Type B pancreatic cell (in vitro differentiated cells): ENCODE measurements around the gene NUP98. TPM values are rescaled to one million over a fixed set of nuclear protein-coding genes. Genes with fewer than 3 reads are reported as not detected.
A peak's percentile ranks its signal among the peaks of the same experiment; 100 is the strongest.

Experiments
- DNase-seq: peaks from one replicate; pipeline ENCODE4 v3.0.0; 2021; ENCODE audit warnings: mixed read lengths; ENCODE audit not compliant: unreplicated experiment; ENCODE audit errors: extremely low spot score
- H3K27ac Mint-ChIP-seq: 2 replicates; pipeline ENCODE4 v1.8.0; 2021; ENCODE audit warnings: mild to moderate bottlenecking, mixed read lengths
- H3K27me3 Mint-ChIP-seq: 2 replicates; pipeline ENCODE4 v1.8.0; 2021; ENCODE audit warnings: mixed read lengths
- H3K36me3 Mint-ChIP-seq: 2 replicates; pipeline ENCODE4 v1.8.0; 2021; ENCODE audit warnings: mixed read lengths
- H3K4me1 Mint-ChIP-seq: one replicate; pipeline ENCODE4 v1.8.0; 2021; ENCODE audit warnings: mixed read lengths; ENCODE audit not compliant: unreplicated experiment
- H3K4me3 Mint-ChIP-seq: 2 replicates; pipeline ENCODE4 v1.8.0; 2021; ENCODE audit warnings: mild to moderate bottlenecking, mixed read lengths
- H3K9me3 Mint-ChIP-seq: 2 replicates; pipeline ENCODE4 v1.8.0; 2021; ENCODE audit warnings: mixed read lengths
- total RNA-seq: library from RNA; stranded (reverse); gene quantifications from 2 replicates; pipeline ENCODE4 v1.2.1, GENCODE V29; 2021; ENCODE audit warnings: low replicate concordance
- TF ChIP-seq, protein P1 (sequence below): fragments of 200-600 bp; sonication (generic); conservative IDR thresholded peaks from 2 replicates; pipeline ENCODE4 v1.5.0; 2021; ENCODE audit warnings: antibody characterized with exemption, mild to moderate bottlenecking

NUP98 gene
- total RNA-seq, 1 donor from 2014 or later: 74.6 TPM

DNA sequence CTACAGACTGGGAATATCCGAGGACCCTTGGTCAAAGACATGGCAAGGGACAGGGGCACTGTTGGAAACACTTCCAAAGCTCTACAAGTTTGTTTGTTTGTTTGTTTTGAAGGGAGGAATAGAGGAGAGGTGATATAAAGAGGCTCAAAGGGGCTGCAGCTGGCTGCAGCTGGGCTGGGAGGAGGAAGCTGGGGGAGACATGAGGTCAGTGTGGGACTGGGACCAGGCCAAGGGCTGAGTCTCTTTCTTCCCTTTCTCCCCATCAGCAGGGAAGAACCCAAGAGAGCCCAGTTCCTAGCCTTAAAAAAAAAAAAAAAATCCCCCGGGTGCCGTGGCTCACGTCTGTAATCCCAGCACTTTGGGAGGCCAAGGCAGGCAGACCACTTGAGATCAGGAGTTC is 38.4 kb upstream of the NUP98 start:
- DNase-seq: no peak
- H3K4me1 Mint-ChIP-seq: peaks cover 37% of the 10 kb centered on the region
- no peak overlapping the region for H3K4me3 Mint-ChIP-seq
- H3K27ac Mint-ChIP-seq: peak overlapping the region; percentile 26
- no peaks in the 10 kb centered on the region for H3K9me3 Mint-ChIP-seq
- TF ChIP-seq, protein P1, sequence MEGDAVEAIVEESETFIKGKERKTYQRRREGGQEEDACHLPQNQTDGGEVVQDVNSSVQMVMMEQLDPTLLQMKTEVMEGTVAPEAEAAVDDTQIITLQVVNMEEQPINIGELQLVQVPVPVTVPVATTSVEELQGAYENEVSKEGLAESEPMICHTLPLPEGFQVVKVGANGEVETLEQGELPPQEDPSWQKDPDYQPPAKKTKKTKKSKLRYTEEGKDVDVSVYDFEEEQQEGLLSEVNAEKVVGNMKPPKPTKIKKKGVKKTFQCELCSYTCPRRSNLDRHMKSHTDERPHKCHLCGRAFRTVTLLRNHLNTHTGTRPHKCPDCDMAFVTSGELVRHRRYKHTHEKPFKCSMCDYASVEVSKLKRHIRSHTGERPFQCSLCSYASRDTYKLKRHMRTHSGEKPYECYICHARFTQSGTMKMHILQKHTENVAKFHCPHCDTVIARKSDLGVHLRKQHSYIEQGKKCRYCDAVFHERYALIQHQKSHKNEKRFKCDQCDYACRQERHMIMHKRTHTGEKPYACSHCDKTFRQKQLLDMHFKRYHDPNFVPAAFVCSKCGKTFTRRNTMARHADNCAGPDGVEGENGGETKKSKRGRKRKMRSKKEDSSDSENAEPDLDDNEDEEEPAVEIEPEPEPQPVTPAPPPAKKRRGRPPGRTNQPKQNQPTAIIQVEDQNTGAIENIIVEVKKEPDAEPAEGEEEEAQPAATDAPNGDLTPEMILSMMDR: no peak
- peaks cover 16% of the 10 kb centered on the region for H3K36me3 Mint-ChIP-seq
- no peaks in the 10 kb centered on the region for H3K27me3 Mint-ChIP-seq

DNA sequence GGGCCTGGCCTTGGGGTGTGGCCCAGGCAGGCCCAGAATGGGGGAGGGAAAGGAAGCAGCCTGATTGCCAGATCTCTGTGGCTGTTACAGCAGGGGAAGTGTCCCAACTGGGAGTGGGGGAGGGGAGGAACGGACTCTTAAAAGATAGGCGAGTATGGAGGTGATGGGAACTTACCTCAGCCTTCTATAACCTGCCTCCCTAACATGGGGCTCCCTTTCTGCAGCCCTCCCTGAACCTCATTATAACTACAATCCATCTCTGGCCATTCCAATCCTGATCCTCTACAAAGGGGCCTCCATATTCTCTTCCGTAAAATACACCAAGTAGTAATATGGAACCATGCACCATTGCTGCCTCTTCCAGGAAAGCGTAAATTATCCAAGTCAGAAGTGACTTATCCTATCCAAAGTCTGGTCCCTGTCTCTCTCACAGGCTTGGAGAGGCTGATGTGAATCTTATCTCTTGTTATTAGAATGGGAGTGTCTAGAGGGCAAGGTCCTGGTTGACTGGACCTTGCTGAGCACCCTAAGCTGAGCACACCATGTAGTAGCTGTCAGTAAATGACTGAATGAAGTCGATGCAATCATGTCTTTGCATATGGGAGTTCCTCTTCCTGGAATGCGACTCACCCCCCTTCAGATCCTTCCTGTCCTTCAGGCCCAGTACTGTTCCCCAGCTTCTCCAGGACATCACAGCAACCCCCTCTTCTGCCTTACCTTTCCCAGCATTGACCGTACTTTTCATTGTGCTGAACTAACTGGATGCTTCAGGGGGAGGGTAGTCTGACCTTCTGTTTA is 37.5 kb upstream of the NUP98 start:
- TF ChIP-seq, protein P1: no peak
- DNase-seq: no peak
- peak overlapping the region; percentile 26 for H3K27ac Mint-ChIP-seq
- H3K4me1 Mint-ChIP-seq: peaks cover 34% of the 10 kb centered on the region
- no peaks in the 10 kb centered on the region for H3K27me3 Mint-ChIP-seq
- H3K4me3 Mint-ChIP-seq: no peak overlapping the region
- no peaks in the 10 kb centered on the region for H3K9me3 Mint-ChIP-seq
- peaks cover 17% of the 10 kb centered on the region for H3K36me3 Mint-ChIP-seq

- H3K4me3 Mint-ChIP-seq: no peak overlapping the region
- H3K36me3 Mint-ChIP-seq: peaks cover 17% of the 10 kb centered on the region
- DNase-seq: no peak
- no peaks in the 10 kb centered on the region for H3K9me3 Mint-ChIP-seq
- peaks cover 29% of the 10 kb centered on the region for H3K4me1 Mint-ChIP-seq
- no peak overlapping the region for H3K27ac Mint-ChIP-seq
- no peaks in the 10 kb centered on the region for H3K27me3 Mint-ChIP-seq
- TF ChIP-seq, protein P1: no peak
Measured at GRCh38 chr11:3834349-3834663, 37.0 kb upstream of the NUP98 start.

GRCh38 chr11:3833449-3833848 is 36.1 kb upstream of the NUP98 start:
- TF ChIP-seq, protein P1: no peak
- H3K4me1 Mint-ChIP-seq: peaks cover 25% of the 10 kb centered on the region
- peaks cover 17% of the 10 kb centered on the region for H3K36me3 Mint-ChIP-seq
- no peak overlapping the region for H3K4me3 Mint-ChIP-seq
- H3K27me3 Mint-ChIP-seq: no peaks in the 10 kb centered on the region
- H3K27ac Mint-ChIP-seq: no peak overlapping the region
- DNase-seq: no peak
- H3K9me3 Mint-ChIP-seq: no peaks in the 10 kb centered on the region

DNA sequence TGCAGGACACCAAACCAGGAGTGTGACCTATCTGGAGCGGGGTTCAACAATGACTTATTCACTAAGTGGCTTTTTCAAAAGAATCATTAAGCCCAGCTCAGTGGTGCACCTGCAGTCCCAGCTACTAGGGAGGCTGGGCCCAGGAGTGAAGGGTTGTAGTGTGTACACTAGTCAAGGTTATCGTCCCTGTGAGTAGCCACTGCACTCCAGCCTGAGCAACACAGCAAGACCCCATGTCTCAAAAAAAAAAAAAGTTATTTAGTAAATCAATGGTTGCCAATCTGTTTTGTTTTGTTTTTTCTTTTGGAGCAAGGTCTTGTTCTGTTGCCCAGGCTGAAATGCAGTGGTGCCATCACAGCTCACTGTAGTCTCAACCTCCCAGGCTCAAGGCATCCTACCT is 35.5 kb upstream of the NUP98 start:
- Mint-ChIP-seq H3K4me1 (peaks cover 20% of the 10 kb centered on the region), H3K36me3 (peaks cover 20% of the 10 kb centered on the region), H3K27me3 (no peaks in the 10 kb centered on the region), H3K4me3 (no peak overlapping the region), H3K27ac (no peak overlapping the region), H3K9me3 (no peaks in the 10 kb centered on the region)
- DNase-seq: no peak
- TF ChIP-seq, protein P1: no peak
